WI38 (cell line): ENCODE measurements around the gene LAMC1.

Experiments used
- H3K4me3 ChIP-seq: 2 replicates; pipeline ENCODE4 v1.5.1; 2011; ENCODE audit warnings: low read depth, mild to moderate bottlenecking, control low read depth, low read length
- TF ChIP-seq, protein P1 (sequence below): IDR thresholded peaks from 2 replicates; pipeline ENCODE4 v1.5.1; 2012; ENCODE audit warnings: low read depth, mild to moderate bottlenecking, control low read depth, low read length

The LAMC1 gene

DNA sequence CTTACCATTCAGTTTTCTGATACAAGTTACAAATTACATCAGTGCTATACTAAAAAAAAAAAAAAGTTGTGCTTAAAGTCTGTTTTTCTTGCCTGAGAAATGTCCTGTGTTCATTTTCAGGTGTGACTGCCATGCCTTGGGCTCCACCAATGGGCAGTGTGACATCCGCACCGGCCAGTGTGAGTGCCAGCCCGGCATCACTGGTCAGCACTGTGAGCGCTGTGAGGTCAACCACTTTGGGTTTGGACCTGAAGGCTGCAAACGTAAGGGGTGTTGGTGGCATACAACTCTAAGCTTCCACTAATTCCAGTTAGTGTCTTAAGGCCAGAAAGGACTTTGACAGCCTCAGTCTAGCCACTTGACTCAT lies 102.8 kb downstream of the LAMC1 start:
- TF ChIP-seq, protein P1, sequence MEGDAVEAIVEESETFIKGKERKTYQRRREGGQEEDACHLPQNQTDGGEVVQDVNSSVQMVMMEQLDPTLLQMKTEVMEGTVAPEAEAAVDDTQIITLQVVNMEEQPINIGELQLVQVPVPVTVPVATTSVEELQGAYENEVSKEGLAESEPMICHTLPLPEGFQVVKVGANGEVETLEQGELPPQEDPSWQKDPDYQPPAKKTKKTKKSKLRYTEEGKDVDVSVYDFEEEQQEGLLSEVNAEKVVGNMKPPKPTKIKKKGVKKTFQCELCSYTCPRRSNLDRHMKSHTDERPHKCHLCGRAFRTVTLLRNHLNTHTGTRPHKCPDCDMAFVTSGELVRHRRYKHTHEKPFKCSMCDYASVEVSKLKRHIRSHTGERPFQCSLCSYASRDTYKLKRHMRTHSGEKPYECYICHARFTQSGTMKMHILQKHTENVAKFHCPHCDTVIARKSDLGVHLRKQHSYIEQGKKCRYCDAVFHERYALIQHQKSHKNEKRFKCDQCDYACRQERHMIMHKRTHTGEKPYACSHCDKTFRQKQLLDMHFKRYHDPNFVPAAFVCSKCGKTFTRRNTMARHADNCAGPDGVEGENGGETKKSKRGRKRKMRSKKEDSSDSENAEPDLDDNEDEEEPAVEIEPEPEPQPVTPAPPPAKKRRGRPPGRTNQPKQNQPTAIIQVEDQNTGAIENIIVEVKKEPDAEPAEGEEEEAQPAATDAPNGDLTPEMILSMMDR = no peak
- no peak overlapping the region for H3K4me3 ChIP-seq

DNA sequence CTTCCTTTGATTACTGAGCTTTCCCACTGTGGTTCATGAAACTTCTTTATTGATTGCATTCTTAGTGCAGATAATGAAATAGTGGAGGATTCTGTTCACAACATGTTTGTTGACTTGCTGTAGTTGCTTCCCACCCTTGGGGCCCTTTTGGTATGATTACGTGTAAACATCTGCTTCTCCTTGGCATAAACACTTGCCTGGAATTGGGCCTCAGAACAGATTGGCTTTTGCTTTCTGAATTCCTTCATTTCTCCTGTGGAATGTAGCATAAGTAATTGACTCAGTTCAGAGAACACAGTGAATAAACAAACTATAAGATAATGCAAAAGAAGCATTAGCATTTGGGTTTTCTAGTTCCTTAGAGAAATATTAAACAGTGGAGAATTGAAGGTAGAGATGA lies 103.3 kb downstream of the LAMC1 start:
- H3K4me3 ChIP-seq = no peak overlapping the region
- TF ChIP-seq, protein P1 = no peak

DNA sequence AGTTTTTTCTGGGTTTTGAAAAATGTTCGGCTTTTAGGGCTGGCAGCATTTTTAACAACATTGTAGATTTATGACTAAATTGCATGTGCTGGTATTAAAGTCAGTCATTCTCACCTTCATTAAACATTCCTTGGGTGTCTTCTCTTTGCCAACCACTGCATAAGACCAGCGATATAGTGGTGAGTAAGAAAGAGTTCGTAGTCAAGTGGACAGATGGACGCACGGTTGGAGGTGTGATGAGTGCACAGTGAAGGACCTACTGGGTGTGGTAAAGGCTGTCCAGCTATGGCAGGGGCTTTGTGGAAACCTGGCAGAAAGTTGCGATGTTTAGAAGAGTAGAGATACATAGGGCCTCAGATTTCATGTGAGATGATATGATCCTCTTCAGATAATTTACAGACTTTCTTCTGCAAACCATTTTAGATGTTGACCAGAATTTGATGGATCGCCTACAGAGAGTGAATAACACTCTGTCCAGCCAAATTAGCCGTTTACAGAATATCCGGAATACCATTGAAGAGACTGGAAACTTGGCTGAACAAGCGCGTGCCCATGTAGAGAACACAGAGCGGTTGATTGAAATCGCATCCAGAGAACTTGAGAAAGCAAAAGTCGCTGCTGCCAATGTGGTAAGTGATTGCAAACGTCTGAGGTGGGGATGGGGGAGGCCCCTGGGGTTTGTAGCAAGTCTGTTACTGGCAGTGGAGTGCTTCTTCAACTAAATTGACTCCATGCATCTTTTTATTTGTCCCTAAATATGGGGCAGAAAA lies 106.9 kb downstream of the LAMC1 start:
- TF ChIP-seq, protein P1 = no peak
- H3K4me3 ChIP-seq = no peak overlapping the region

DNA sequence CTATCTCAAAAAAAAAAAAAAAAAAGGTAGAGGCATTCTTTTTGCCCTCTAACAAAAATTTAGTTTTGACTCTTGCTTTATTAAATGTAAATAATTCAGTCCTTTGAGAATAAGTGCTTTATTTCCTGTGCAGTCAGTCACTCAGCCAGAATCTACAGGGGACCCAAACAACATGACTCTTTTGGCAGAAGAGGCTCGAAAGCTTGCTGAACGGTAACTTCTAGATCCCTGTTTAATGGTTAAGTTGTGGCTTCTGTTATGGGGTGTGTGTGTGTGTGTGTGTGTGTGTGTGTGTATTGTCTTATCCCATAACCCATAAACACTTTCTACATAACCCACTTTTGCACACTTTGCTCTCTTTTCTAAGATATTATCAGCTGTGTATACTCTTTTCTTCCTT lies 107.9 kb downstream of the LAMC1 start:
- no peak overlapping the region for H3K4me3 ChIP-seq
- TF ChIP-seq, protein P1 = no peak

DNA sequence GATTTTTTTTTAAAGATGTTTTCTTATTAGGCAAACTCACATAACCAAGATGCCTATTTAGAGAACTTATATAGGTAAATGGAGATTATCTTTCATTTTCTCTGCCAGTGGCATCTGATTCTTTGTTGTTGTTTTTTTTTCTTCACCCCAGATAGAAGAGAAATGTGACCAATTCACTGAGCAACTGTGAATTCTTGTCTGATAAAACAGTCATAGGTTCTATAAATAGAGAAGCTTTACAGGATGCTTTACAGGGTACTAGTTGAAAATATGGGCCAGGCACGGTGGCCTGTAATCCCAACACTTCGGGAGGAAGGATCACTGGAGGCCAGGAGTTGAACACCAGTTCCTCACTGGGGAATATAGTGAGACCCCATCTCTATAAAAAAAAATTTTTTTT lies 112.1 kb downstream of the LAMC1 start:
- TF ChIP-seq, protein P1 = no peak
- no peak overlapping the region for H3K4me3 ChIP-seq

DNA sequence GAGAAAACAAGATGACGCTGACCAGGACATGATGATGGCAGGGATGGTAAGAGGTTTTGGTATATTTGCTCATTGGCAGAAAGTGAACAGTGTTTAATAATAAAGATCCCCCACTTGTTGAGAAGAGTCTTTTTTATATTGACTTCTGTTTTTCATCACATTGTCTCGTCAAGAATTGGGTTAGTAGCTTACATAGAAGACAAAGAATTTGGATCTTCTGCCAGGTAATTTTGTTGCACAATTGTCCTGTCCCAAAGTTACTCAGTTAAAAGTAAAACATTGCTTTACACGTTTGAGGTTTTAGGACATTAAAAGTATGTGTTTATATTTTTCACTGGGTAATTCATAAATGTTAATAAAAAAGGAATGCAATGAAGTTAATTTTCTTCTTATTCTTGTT lies 114.6 kb downstream of the LAMC1 start:
- no peak overlapping the region for H3K4me3 ChIP-seq
- TF ChIP-seq, protein P1 = no peak

DNA sequence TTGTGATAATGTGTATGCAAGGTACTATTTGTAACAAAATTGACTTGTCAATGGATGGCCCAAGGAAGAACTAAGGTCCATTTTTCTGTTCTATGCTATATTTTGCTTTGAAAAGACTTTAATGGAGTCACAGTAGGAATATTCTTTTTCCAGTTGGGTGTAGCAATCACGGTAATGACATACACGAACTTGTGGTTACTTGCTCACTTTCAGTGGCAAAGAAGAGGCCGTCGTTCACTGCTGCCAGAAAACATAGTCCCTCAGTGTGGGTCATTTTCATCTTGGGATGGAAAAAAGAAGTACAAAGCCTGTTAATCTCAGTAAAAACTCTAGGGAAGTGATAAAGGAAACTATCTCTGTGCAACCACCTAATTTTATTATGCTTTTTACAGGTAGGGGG lies 115.1 kb downstream of the LAMC1 start:
- TF ChIP-seq, protein P1 = no peak
- H3K4me3 ChIP-seq = no peak overlapping the region
